ENCODE data around the gene COX6B2. TPM values are rescaled to one million over a fixed set of nuclear protein-coding genes. Genes with fewer than 3 reads are reported as not detected.

Gene COX6B2
- total and polyA plus RNA-seq, 2 of the 13 experiments (the other 11 are each of a cell fraction or from before 2014, with no cell fraction given): 0.21 TPM; not detected in 1

DNA sequence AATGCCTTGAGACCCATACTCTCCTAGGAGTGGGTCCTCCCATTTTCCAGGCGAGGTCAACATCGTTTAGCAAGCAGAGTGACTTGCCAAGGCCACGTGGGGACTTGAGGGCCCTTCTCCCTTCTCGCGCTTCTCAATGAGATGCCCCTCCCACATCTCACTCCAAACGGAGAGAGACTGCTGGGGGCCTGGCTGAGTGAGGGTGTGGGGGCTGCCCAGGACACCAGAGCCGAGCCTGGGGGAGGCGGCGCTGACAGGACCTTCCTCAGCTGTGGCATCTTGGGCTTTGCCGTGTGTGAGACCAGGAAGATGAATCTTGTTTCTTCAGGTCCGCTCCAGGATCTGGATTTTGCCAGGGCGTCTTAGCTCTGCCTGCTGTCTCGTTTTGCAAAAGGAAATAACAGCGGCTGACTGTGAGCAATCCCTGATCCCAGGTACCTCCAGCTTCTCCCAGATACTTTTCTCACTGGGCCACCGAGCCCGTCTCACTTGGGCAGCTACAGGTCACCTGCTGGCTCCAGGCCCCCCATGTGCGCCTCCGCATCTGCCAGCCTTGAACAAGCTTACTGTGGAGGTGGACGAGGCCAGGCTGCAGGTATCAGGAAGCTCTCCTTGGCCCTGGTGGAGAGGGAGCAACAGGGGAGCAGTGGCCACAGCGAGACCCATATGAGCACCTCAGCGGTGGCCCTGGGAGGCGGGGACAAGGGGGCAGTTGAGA, 6.0 kb downstream of the COX6B2 start (continued):
- TF ChIP-seq ZNF83 (CRISPR knock-in tag; IDR thresholded peaks at IDR 0.05; ENCODE audit: borderline replicate concordance) (no peak), RCOR2 (CRISPR knock-in tag; IDR thresholded peaks at IDR 0.05) (no peak)

DNA sequence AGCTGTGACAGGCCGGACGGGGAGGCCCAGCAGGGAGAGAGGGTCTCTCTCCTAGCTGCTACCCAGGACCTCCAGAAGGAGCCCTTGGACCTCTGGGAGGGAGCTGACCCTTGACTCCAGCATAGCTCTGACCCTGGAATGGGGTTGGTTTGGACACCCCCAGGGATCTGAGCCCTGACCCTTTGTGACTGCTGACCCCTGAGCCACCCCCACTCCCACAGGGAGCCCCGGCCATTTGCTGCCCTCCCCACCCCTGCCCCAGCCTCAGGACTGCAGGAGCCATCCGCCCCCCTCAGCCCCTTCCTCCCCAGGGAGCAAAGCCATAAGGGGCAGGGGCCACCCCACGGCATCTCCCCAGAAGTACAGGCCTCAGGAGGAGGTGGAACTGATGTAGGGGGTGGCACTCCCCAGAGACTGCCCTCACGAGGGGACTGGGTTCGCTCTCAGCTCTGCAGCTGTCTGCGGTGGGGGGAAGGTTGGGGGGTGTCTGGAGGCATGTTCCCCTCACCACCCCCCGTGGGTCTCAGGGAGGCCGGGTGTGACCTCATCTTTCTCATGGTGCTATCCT, 7.0 kb downstream of the COX6B2 start:
- Histone ChIP-seq H3K4me2 (ENCODE audit: low read depth, low read length) (no peak overlapping the region), H3K27me3 (ENCODE audit: control insufficient read depth in 1 of 2, insufficient read depth in 2 of 2, low read length in 2 of 2) (peaks cover 6 to 12% of the 10 kb centered on the region in 2 experiments; a peak in 4 of 5 replicates), H3K4me1 (ENCODE audit: insufficient read depth, low read length) (peaks cover 6% of the 10 kb centered on the region), H3K9me3 (ENCODE audit: low read length) (no peaks in the 10 kb centered on the region), H3K9ac (ENCODE audit: insufficient read depth, low read depth, low read length) (no peak overlapping the region), H3K36me3 (replicated peaks in 1 of 2; ENCODE audit: control insufficient read depth in 1 of 2, insufficient read depth in 2 of 2, low read length in 2 of 2) (peaks cover 2 to 7% of the 10 kb centered on the region in 2 experiments; a peak in 3 of 5 replicates), H2AFZ (ENCODE audit: low read length) (no peak overlapping the region), H3K4me3 (replicated peaks in 1 of 3; ENCODE audit: insufficient read depth in 1 of 3, low read depth in 2 of 3, low read length in 3 of 3) (no peak overlapping the region), H3K79me2 (ENCODE audit: insufficient read depth, low read length) (no peaks in the 10 kb centered on the region), H3K27ac (ENCODE audit: extremely low read length, insufficient read depth, low read length) (no peak overlapping the region), H4K20me1 (ENCODE audit: insufficient read depth, low read length) (no peaks in the 10 kb centered on the region)
- in situ Hi-C loops (cut with HindIII; ENCODE audit: extremely low pct_ligation_motif_present, low pct_unique_long_range_greater_than_20kb): no loop called here
- TF ChIP-seq ZNF354B (CRISPR knock-in tag; IDR thresholded peaks at IDR 0.05) (no peak), NFYC (CRISPR knock-in tag; IDR thresholded peaks at IDR 0.05) (no peak)
- DNase-seq (ENCODE audit: low spot score) (no peak), FAIRE-seq (no peak), ATAC-seq (no peak)
- CTCF ChIA-PET (ENCODE audit: low intra/inter-chr PET ratio, low total read pairs): no interaction called here
- no TSS peak for BruUV-seq (replicated peaks)
- WGBS (ENCODE audit: low lambda C conversion rate): 89% methylated on average over 10 of the region's 10 CpGs
- intact Hi-C loops (cut with micrococcal nuclease; ENCODE audit: unreplicated experiment): no loop called here
- POLR2A ChIA-PET: no interaction called here

DNA sequence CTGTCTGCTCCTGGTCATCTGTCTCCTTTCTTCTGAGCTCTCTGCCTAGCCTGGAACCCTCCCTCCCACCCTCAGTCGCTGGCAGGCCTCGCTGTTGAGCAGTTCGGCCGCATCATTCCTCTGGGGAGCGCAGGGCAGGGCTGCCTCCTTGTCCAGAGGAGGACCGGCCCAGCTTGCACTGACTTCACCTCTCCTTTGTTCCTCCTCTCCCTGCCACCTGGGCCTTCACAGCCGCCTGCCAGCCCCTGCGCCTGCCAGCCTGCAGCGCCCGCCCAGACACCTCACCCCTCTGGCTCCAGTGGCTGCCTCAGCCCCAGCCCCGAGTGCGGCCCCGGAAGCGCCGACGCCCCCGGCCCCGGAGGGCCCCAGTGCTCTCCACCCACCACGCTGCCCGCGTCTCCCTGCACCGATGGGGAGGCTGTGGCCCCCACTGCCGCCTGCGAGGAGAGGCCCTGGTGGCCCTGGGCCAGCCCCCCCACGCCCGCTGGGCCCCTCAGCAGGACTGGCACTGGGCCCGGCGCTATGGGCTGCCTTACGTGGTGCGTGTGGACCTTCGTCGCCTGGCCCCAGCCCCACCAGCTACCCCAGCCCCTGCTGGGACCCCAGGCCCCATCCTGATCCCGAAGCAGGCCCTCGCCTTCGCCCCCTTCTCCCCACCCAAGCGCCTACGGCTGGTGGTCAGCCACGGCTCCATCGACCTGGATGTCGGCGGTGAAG, 7.6 kb downstream of the COX6B2 start:
- Histone ChIP-seq H3K27ac (ENCODE audit: extremely low read length, insufficient read depth, low read length) (no peak overlapping the region), H3K9me3 (ENCODE audit: low read length) (no peaks in the 10 kb centered on the region), H2AFZ (ENCODE audit: low read length) (no peak overlapping the region), H3K79me2 (ENCODE audit: insufficient read depth, low read length) (no peaks in the 10 kb centered on the region), H3K9ac (ENCODE audit: insufficient read depth, low read depth, low read length) (no peak overlapping the region), H3K27me3 (ENCODE audit: control insufficient read depth in 1 of 2, insufficient read depth in 2 of 2, low read length in 2 of 2) (peaks cover 3 to 5% of the 10 kb centered on the region in 2 experiments; a peak in 4 of 5 replicates), H3K4me3 (replicated peaks in 1 of 3; ENCODE audit: insufficient read depth in 1 of 3, low read depth in 2 of 3, low read length in 3 of 3) (no peak overlapping the region), H4K20me1 (ENCODE audit: insufficient read depth, low read length) (no peaks in the 10 kb centered on the region), H3K4me2 (ENCODE audit: low read depth, low read length) (no peak overlapping the region), H3K4me1 (ENCODE audit: insufficient read depth, low read length) (no peaks in the 10 kb centered on the region), H3K36me3 (replicated peaks in 1 of 2; ENCODE audit: control insufficient read depth in 1 of 2, insufficient read depth in 2 of 2, low read length in 2 of 2) (peaks cover 2 to 7% of the 10 kb centered on the region in 2 experiments; a peak in 3 of 5 replicates)
- CTCF ChIA-PET (ENCODE audit: low intra/inter-chr PET ratio, low total read pairs): no interaction called here
- 94% methylated on average over 15 of the region's 41 CpGs for WGBS (ENCODE audit: low lambda C conversion rate)
- DNase-seq (ENCODE audit: low spot score) (no peak), ATAC-seq (no peak), FAIRE-seq (no peak)
- no TSS peak for BruUV-seq (replicated peaks)
- intact Hi-C loops (cut with micrococcal nuclease; ENCODE audit: unreplicated experiment): no loop called here
- in situ Hi-C loops (cut with HindIII; ENCODE audit: extremely low pct_ligation_motif_present, low pct_unique_long_range_greater_than_20kb): no loop called here
- POLR2A ChIA-PET: no interaction called here
- TF ChIP-seq ELF4 (CRISPR knock-in tag; IDR thresholded peaks at IDR 0.05; ENCODE audit: borderline replicate concordance): no peak
- TF ChIP-seq YEATS2 (CRISPR knock-in tag; IDR thresholded peaks at IDR 0.05; ENCODE audit: borderline replicate concordance): no peak
- TF ChIP-seq, protein P1, sequence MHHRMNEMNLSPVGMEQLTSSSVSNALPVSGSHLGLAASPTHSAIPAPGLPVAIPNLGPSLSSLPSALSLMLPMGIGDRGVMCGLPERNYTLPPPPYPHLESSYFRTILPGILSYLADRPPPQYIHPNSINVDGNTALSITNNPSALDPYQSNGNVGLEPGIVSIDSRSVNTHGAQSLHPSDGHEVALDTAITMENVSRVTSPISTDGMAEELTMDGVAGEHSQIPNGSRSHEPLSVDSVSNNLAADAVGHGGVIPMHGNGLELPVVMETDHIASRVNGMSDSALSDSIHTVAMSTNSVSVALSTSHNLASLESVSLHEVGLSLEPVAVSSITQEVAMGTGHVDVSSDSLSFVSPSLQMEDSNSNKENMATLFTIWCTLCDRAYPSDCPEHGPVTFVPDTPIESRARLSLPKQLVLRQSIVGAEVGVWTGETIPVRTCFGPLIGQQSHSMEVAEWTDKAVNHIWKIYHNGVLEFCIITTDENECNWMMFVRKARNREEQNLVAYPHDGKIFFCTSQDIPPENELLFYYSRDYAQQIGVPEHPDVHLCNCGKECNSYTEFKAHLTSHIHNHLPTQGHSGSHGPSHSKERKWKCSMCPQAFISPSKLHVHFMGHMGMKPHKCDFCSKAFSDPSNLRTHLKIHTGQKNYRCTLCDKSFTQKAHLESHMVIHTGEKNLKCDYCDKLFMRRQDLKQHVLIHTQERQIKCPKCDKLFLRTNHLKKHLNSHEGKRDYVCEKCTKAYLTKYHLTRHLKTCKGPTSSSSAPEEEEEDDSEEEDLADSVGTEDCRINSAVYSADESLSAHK (CRISPR knock-in tag; IDR thresholded peaks at IDR 0.05; ENCODE audit: borderline replicate concordance): no peak
- no peak for TF ChIP-seq RBM22 (optimal IDR thresholded peaks at IDR 0.05; ENCODE audit: low read length)
- TF ChIP-seq, protein P2, sequence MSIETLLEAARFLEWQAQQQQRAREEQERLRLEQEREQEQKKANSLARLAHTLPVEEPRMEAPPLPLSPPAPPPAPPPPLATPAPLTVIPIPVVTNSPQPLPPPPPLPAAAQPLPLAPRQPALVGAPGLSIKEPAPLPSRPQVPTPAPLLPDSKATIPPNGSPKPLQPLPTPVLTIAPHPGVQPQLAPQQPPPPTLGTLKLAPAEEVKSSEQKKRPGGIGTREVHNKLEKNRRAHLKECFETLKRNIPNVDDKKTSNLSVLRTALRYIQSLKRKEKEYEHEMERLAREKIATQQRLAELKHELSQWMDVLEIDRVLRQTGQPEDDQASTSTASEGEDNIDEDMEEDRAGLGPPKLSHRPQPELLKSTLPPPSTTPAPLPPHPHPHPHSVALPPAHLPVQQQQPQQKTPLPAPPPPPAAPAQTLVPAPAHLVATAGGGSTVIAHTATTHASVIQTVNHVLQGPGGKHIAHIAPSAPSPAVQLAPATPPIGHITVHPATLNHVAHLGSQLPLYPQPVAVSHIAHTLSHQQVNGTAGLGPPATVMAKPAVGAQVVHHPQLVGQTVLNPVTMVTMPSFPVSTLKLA (IDR thresholded peaks at IDR 0.05): no peak
- no peak for TF ChIP-seq NR2F1 (CRISPR knock-in tag; IDR thresholded peaks at IDR 0.05)

All from HepG2 (cell line).